ENCODE data around the gene FRAS1.
A peak's percentile ranks its signal among the peaks of the same experiment; 100 is the strongest.
"Not testable (repeated sequence)": the region's sequence is repeated elsewhere in the genome, so short reads cannot be mapped to it uniquely, and the experiment has no call there.

The FRAS1 gene

GRCh38 chr4:78247536-78248285, 190.6 kb downstream of the FRAS1 start:
- H3K4me3 ChIP-seq (ENCODE audit: low read length) = no peak overlapping the region
- no peak for DNase-seq (ENCODE audit: low read depth)
- no peak for TF ChIP-seq CTCF (conservative IDR thresholded peaks at IDR 0.05; ENCODE audit: low read depth, low read length)

DNA sequence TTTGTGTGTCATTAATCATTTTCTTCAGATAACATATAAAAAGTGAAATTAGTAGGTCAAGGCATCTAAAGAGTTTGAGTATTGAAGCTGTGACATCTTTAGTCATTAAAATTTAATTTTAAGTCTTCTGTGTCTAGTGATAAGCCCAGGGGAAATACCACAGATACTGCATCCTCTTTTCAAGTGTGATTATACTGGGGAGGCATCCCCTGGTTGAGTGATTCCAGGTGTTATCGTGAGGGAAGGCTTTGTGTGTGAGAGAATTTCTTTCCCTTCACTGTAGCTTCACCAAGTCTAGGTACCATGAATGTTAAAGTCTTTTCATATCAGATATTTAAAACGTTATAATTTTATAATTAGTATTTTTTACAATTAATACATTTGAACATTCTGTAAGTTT, 193.4 kb downstream of the FRAS1 start:
- no peak for DNase-seq (ENCODE audit: low read depth)
- TF ChIP-seq CTCF (conservative IDR thresholded peaks at IDR 0.05; ENCODE audit: low read depth, low read length) = no peak
- H3K4me3 ChIP-seq (ENCODE audit: low read length) = no peak overlapping the region

DNA sequence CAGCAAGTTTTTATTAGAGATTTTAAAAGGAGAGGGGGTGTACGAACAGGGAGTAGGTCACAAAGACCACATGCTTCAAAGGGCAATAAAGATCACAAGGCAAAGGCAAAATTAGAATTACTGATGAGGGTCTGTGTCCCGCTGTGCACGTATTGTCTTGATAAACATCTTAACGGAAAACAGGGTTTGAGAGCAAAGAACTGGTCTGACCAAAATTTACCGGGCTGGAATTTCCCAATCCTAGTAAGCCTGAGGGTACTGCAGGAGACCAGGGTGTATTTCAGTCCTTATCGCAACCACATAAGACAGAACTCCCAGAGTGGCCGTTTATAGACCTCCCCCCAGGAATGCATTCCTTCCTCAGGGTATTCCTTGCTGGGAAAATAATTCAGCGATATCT, 195.7 kb downstream of the FRAS1 start:
- not testable (repeated sequence) for H3K4me3 ChIP-seq (ENCODE audit: low read length); DNase-seq (ENCODE audit: low read depth)

DNA sequence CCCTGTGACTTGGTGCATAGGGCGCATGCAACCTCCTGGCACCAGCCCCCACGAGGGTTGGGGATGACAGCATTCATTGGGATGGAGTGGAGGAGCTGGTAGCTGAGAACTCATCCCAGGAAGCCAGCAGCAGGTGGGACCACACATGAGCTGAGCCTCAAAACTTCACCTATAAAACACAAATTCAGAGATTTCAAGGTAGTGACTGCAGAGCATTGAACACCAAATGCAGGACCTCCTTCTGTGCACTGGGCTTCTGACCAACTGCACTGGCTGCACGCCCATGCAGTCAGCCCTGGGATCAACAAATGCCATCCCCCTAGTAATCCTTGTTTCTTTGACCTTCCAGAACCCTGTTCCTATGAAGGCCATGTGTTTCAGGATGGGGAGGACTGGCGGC, 197.8 kb downstream of the FRAS1 start:
- DNase-seq (ENCODE audit: low read depth) = no peak
- H3K4me3 ChIP-seq (ENCODE audit: low read length) = no peak overlapping the region
- no peak for TF ChIP-seq CTCF (conservative IDR thresholded peaks at IDR 0.05; ENCODE audit: low read depth, low read length)

DNA sequence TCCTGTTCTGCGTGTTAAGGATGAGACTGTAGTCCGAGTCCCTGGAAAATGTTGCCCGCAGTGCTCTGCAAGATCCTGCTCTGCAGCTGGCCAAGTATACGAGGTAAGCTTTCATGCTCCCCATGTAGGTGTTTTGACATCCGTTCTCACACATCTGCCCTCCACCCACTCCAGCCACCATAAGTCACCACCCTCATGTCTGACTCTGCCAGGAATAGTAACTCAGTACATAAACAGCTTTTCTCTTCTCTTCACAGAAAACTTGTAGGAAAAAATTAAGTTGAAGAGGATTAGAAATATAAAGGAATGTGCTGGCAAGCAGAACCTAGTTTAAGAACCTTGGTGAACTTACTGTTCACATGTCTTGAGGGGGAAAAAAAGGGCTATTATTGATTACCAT, 207.9 kb downstream of the FRAS1 start:
- peak; percentile 77 for DNase-seq (ENCODE audit: low read depth)
- no peak overlapping the region for H3K4me3 ChIP-seq (ENCODE audit: low read length)
- TF ChIP-seq CTCF (conservative IDR thresholded peaks at IDR 0.05; ENCODE audit: low read depth, low read length) = no peak

- DNase-seq (ENCODE audit: low read depth) = no peak
- no peak for TF ChIP-seq CTCF (conservative IDR thresholded peaks at IDR 0.05; ENCODE audit: low read depth, low read length)
- no peak overlapping the region for H3K4me3 ChIP-seq (ENCODE audit: low read length)
These were observed 210.7 kb downstream of the FRAS1 start for GRCh38 chr4:78267790-78268189.

GRCh38 chr4:78268597-78268996, 211.5 kb downstream of the FRAS1 start:
- no peak for DNase-seq (ENCODE audit: low read depth)
- H3K4me3 ChIP-seq (ENCODE audit: low read length) = no peak overlapping the region
- no peak for TF ChIP-seq CTCF (conservative IDR thresholded peaks at IDR 0.05; ENCODE audit: low read depth, low read length)

DNA sequence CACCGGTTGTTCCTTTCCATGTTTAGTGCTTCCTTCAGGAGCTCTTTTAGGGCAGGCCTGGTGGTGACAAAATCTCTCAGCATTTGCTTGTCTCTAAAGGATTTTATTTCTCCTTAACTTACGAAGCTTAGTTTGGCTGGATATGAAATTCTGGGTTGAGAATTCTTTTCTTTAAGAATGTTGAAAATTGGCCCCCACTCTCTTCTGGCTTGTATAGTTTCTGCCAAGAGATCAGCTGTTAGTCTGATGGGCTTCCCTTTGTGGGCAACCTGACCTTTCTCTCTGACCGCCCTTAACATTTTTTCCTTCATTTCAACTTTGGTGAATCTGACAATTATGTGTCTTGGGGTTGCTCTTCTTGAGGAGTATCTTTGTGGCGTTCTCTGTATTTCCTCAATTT, 218.3 kb downstream of the FRAS1 start:
- not testable (repeated sequence) for DNase-seq (ENCODE audit: low read depth); H3K4me3 ChIP-seq (ENCODE audit: low read length)
